Measurements from ENCODE around the gene AXIN2. TPM values are rescaled to one million over a fixed set of nuclear protein-coding genes. Genes with fewer than 3 reads are reported as not detected.

AXIN2 gene
- total and polyA plus RNA-seq, 12 donors, result 5.7 to 19.2 (median 11.8) TPM

DNA sequence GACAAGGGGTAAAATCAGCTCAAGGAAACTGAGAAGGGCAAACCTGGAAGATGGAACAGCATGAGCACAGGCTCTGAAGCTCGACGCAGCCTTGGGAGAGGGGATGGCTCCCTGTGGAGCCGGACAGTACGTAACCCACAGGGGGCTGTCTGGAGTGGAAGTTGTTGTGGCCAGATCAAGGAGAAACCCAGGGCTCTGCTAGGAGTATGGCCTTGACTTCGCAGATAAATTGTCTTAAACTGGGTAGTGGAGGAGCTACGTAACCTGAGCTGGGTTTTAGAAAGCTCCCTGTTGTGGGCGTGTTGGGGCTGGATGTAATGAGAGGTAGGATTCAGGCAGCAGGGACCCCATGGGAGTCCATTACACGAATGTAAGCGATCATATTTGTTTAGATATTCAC lies 25.5 kb upstream of the AXIN2 start:
- ATAC-seq (no peak), DNase-seq (no peak)
- no peaks in the 10 kb centered on the region for H3K36me3 ChIP-seq
- intact Hi-C loops (cut with DNase I), result no loop called here
- TF ChIP-seq, protein P1, sequence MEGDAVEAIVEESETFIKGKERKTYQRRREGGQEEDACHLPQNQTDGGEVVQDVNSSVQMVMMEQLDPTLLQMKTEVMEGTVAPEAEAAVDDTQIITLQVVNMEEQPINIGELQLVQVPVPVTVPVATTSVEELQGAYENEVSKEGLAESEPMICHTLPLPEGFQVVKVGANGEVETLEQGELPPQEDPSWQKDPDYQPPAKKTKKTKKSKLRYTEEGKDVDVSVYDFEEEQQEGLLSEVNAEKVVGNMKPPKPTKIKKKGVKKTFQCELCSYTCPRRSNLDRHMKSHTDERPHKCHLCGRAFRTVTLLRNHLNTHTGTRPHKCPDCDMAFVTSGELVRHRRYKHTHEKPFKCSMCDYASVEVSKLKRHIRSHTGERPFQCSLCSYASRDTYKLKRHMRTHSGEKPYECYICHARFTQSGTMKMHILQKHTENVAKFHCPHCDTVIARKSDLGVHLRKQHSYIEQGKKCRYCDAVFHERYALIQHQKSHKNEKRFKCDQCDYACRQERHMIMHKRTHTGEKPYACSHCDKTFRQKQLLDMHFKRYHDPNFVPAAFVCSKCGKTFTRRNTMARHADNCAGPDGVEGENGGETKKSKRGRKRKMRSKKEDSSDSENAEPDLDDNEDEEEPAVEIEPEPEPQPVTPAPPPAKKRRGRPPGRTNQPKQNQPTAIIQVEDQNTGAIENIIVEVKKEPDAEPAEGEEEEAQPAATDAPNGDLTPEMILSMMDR (IDR thresholded peaks at IDR 0.05), result no peak
- 89 to 90% methylated on average over 9 of the region's 9 CpGs for WGBS, 2 donors
- H3K9me3 ChIP-seq, result no peaks in the 10 kb centered on the region
- no peak overlapping the region for H3K4me3 ChIP-seq
- no peak overlapping the region for H3K27ac ChIP-seq
- peaks cover 10 to 42% (median 24%) of the 10 kb centered on the region in 9 donors for H3K4me1 ChIP-seq
- no peaks in the 10 kb centered on the region for H3K27me3 ChIP-seq

DNA sequence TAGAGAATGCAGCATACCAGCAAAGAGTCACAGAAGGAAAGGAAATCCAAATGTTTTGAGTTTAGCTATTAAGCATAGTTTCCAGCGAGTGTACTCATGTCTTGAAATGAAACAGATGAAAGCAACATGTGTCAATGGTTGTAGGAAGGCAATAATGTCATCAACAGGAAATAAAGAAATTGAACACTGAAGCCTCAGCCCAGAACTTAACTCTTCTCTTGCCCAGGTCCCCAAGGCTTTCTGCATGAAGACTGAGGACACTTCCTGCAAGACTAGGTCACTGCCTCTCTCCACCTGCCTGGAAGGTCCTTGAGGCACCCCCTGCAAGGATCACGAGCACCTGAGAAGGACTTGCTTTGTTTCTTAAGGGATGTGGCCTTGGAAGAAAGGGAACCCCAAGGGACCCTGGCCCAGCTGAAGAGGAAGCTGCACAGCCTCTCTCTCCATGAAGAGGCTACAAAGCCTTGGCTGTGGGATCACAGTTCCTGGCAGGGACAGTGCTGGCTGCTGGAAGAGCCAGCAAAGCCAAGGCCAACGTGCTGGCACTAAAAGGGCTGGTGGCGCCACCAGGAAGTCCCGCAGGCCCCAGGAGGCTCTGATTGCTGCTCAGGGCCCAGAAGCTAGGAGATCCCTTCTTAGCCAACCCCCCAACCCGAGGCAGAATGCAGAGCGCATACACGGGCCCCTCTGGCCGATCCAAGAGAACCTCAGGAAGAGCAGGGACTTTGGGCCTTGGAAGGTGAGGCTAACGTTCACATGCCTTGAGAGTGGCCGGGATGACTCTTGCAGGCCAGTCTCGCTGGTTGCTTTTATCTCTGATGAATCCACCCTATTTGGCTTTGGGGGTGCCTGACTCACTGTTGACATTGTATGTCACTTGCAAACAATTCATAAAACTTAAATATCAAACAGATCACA lies 23.4 kb upstream of the AXIN2 start:
- H3K4me1 ChIP-seq, result peaks cover 10 to 42% (median 24%) of the 10 kb centered on the region in 9 donors
- no peak overlapping the region for H3K4me3 ChIP-seq
- H3K27ac ChIP-seq, result peak overlapping the region in 2 of 10 donors; percentile 7 to 49
- peak; percentile 15 to 44 for DNase-seq
- ATAC-seq, result peak; percentile 43 to 78 (median 60)
- 56 to 58% methylated on average over 12 of the region's 12 CpGs for WGBS, 2 donors
- no peaks in the 10 kb centered on the region for H3K36me3 ChIP-seq
- TF ChIP-seq, protein P1 (IDR thresholded peaks at IDR 0.05), result no peak
- H3K9me3 ChIP-seq, result no peaks in the 10 kb centered on the region
- intact Hi-C loops (cut with DNase I), result no loop called here
- no peaks in the 10 kb centered on the region for H3K27me3 ChIP-seq

DNA sequence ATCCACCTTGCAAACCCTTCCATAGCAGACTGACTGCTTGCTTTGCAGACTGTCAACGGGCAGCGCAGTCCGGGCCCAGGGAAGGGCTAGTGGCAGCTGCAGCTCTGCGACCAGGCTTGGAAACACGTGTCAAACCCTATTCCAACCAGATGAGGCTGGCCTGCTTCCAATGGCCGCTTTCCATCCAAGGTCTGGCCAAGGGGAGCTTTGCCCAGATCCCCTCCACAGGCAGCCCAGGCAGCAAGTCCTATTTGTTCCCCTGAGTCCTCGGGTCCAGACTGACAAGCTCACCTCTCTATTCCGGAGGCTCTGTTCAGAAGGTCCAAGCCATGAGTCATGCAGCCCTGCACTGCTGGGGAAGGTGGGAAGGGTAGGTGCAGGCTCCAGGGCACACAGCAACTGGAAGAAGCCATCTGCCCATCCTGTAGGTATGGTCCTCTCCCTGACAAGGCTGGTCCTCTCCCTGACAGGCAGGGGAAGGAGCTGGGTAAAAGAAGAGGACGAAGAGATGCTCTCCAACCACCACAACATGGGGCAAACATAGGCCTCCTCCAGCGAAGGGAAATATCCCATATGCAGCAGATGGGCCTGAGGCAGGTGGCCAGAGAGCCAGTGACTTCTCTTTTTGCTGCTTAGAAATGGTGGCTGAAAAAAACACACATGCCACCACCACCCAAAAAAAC lies 22.6 kb upstream of the AXIN2 start:
- Histone ChIP-seq H3K36me3 (no peaks in the 10 kb centered on the region), H3K9me3 (no peaks in the 10 kb centered on the region), H3K27me3 (no peaks in the 10 kb centered on the region), H3K4me1 (peaks cover 10 to 42% (median 24%) of the 10 kb centered on the region in 9 donors), H3K4me3 (no peak overlapping the region), H3K27ac (peak overlapping the region in 1 of 10 donors; percentile 49)
- intact Hi-C loops (cut with DNase I), result no loop called here
- peak in 5 of 8 donors; percentile 28 to 38 (median 36) for ATAC-seq
- 37 to 51% methylated on average over 10 of the region's 10 CpGs for WGBS, 2 donors
- peak in 1 of 2 donors; percentile 25 for DNase-seq
- TF ChIP-seq, protein P1 (IDR thresholded peaks at IDR 0.05), result no peak

DNA sequence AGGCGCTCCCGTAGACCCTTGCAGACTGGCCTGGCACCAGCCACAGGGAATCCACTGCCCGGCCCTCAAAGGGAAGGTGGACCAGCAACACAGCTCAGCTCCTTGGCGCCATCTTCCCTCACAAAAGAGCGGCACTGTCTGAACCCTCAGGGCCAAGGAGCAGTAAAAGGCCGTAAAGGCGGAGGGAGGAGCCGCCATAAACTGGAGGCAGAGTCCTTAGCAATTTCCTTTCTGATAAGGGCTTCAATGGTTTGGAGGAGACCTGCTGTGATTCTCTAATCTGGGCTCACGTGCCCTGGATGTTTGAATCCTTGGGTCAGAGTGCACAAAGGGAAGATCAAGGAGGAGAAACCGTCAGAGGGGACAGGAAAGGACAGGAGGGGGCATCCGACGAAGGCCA lies 15.5 kb upstream of the AXIN2 start:
- intact Hi-C loops (cut with DNase I), result no loop called here
- 76 to 80% methylated on average over 12 of the region's 12 CpGs for WGBS, 2 donors
- no peak for ATAC-seq
- DNase-seq, result no peak
- no peaks in the 10 kb centered on the region for H3K4me1 ChIP-seq
- no peak overlapping the region for H3K27ac ChIP-seq
- H3K4me3 ChIP-seq, result no peak overlapping the region
- TF ChIP-seq, protein P1 (IDR thresholded peaks at IDR 0.05), result no peak
- H3K9me3 ChIP-seq, result no peaks in the 10 kb centered on the region
- no peaks in the 10 kb centered on the region for H3K27me3 ChIP-seq
- no peaks in the 10 kb centered on the region for H3K36me3 ChIP-seq
